WI38 (cell line): ENCODE results near the gene RANBP1.

Source experiments
- H3K4me3 ChIP-seq: 2 replicates; pipeline ENCODE4 v1.5.1; 2011; ENCODE audit warnings: low read depth, mild to moderate bottlenecking, control low read depth, low read length
- TF ChIP-seq, protein P1 (sequence below): IDR thresholded peaks from 2 replicates; pipeline ENCODE4 v1.5.1; 2012; ENCODE audit warnings: low read depth, mild to moderate bottlenecking, control low read depth, low read length

Gene RANBP1

DNA sequence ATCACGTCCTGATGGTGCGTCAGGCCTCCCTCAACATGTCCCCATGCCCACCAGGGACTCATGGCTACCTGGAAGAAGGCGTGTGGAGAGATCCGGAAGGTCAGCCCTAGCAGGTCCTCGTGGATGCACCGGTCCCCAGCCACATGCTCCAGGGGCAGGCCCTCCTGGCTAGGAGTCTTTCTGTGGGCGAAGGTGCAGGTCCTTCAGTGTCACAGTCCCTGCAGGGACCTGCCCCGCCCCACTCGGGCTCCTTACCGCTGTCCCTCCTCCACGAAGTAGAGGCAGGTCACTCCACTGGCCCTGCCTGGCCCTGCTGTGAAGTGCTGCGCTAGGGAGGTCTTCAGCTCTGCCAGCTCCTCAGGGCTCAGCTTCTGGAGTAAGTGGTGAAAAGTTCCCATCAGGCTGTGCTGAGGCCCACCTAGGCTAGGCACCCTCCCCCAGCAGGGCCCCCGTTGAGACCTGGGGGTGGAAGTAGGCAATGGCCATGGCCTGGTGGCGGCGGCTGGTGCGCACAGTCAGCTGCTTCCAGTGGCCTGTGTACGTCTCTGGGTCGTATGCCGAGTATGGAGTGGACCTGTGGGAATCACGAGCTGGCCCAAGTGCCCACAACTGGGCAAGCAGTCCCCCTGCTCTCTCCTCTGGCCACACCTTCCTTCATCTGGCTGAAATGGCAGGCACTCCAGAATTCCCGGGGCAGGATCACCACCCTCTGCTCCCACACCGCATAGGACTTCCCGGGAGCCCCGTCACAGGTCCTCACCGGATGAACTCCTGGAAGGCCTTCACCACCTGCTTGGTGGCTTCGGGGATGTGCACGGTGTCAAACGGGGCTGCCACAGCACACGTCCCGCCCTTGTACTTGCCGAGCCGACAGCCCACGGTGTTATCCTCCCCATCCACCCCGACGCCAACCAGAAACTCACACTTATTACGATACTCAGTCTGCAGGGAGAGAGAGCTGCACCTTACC is 1.1 kb upstream of the RANBP1 start:
- TF ChIP-seq, protein P1, sequence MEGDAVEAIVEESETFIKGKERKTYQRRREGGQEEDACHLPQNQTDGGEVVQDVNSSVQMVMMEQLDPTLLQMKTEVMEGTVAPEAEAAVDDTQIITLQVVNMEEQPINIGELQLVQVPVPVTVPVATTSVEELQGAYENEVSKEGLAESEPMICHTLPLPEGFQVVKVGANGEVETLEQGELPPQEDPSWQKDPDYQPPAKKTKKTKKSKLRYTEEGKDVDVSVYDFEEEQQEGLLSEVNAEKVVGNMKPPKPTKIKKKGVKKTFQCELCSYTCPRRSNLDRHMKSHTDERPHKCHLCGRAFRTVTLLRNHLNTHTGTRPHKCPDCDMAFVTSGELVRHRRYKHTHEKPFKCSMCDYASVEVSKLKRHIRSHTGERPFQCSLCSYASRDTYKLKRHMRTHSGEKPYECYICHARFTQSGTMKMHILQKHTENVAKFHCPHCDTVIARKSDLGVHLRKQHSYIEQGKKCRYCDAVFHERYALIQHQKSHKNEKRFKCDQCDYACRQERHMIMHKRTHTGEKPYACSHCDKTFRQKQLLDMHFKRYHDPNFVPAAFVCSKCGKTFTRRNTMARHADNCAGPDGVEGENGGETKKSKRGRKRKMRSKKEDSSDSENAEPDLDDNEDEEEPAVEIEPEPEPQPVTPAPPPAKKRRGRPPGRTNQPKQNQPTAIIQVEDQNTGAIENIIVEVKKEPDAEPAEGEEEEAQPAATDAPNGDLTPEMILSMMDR = no peak
- no peak overlapping the region for H3K4me3 ChIP-seq

DNA sequence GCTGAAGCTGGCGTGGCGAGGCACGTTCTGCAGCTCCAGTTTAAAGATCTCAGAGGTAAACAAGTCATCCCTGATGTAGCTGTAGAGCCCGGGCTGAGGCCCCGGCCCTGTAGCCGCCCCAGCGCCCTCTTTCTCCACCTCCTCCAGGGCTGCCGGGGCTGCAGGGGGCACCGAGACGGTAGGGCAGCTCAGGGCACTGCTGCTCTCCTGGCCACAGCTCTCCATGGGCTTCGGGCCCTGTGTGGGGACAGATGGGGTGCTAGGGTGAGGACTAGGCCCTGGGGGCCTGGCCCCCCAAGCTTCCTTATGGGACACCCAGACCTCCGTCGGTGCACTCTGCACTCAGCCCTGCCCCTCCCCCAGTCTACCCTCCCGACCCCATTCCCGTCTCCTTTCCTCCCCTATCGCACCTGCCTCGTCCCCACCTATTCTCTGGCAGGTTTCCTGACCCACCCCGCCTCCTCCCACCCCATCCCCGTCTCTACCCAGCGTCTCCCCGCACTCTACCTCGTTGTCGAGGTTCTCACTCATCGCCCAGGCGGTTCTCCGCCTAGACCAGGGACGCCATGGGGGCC is 559 bp downstream of the RANBP1 start:
- H3K4me3 ChIP-seq = peak overlapping the region; percentile 86
- TF ChIP-seq, protein P1 = no peak

DNA sequence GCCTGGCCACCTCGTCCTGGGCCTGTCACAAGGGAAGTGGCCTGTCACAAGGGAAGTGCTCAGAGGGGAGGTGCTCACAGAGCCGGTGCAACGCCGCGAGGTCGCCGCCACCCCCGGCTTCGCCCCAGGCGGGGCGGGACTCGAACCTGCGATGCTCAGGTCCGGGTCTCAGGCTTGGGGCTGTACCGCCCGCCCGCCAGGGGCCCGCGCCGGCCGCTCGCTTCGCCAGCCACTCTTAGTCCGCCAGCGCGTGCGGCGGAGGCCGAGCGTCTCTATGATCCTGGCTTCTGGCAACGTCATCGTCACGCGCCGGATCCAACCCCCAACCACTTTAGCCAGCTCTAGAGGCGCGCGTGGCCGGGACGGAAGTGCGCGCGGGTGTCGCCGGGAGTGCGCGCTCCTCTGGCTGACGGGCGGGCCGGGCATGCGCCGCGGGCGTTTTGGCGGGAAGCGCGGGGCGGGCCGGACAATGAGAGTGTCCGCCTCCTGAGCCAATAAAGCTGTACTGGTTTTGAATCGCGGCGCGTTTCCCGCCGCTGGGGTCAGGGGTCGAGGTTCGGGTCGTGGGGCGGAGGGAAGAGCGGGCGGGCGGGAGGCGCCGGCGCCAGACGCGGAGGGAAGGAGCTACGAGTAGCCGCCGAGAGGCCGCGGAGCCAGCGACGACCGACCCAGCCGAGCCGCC is 1.2 kb downstream of the RANBP1 start, which contains the start of gene TRMT2A:
Gene TRMT2A, minus strand, starts transcription at position 276 of the 682 bp plus-strand sequence. CDS start 320 bp downstream, outside the sequence.
- TF ChIP-seq, protein P1 = no peak
- H3K4me3 ChIP-seq = peak within 1 kb of the TSS; percentile 86

DNA sequence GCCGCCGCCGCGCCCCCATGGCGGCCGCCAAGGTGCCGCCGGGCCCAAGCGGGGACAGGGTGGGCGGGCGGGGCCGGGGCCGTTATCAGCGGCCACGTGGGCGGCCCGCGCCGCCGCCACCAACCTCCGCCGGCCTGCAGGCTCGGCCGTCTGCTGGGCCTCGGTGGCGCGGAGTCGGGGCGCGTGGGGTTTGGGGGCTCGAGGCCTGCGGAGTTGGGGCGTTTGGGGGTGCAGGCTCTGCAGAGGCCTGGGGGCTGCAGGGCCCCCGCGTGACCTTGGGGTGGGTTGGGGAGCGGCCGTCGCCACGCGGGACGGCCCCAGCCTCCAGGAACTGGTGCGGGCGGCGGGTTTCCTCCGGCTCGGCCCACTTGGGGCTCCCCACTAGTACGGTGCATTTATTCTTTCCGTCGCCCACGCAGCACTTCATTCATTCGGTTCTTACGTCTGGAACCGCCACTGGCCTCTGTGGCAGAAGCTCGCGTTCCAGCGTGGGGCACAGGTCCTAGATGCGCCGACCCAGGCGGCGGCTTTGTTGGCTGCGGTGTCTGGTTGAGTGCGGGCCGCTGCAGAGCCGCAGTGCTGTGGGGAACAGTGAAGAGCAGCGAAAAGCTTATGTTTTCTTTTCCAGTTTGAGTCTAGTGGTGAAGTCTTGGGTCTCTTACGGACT is 1.9 kb downstream of the RANBP1 start:
- peak overlapping the region; percentile 86 for H3K4me3 ChIP-seq
- TF ChIP-seq, protein P1 = no peak

DNA sequence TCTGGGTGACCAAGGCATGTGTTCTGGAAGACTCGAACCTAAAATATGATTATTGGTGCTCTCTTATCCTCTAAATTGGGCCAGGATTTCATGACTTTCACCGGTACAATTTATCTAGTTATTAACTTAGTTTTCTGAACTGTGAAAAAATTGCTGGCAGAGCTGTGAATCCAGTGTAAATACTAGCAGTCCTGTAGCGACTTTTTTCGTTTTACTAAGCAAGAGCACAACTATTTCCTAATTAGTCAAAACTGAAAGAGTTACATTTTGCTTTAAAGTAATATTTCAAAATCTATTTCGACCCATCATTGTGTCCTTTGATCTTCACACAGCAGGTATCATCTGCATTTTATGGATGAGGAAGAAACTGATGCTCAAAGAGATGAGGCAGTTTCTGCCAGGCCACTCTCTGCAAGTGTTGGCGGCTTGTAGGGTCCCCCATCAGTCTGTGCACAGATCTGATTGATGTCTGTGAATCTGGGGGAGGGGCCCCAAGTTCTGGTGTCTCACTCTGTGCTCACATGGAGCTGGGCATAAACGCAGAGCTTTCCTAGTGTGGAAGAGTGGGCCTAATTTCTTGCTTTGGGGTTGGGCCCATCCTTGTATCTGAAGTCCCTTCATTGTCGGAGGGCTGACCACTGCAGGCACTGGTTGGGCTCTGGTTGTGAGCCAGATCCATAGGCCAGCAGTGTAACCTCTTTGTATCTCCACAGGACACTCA is 2.6 kb downstream of the RANBP1 start:
- H3K4me3 ChIP-seq = peak overlapping the region; percentile 86
- TF ChIP-seq, protein P1 = no peak

DNA sequence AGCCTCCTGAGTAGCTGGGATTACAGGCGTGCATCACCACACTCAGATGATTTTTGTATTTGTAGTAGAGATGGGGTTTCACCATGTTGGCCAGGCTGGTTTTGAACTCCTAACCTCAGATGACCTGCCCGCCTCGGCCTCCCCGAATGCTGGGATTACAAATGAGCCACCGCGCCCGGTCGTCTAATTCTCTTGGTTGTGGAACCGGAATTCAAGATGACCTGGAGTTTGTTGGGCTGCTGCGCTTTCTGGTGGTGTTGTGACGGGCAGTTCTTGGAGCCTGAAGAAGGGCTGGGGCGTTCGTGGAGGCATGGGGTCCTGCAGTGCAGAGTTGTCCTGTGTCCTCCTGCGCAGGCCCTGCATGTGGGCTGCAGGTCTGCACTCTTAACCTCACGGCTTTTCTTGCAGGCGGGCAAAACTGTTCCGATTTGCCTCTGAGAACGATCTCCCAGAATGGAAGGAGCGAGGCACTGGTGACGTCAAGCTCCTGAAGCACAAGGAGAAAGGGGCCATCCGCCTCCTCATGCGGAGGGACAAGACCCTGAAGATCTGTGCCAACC is 6.0 kb downstream of the RANBP1 start:
- no peak overlapping the region for H3K4me3 ChIP-seq
- TF ChIP-seq, protein P1 = no peak
